Measurements from ENCODE around the gene POLR3G.

POLR3G gene

GRCh38 chr5:90551376-90551775 lies 76.7 kb downstream of the POLR3G start:
- DNase-seq (ENCODE audit: low spot score) = no peak

DNA sequence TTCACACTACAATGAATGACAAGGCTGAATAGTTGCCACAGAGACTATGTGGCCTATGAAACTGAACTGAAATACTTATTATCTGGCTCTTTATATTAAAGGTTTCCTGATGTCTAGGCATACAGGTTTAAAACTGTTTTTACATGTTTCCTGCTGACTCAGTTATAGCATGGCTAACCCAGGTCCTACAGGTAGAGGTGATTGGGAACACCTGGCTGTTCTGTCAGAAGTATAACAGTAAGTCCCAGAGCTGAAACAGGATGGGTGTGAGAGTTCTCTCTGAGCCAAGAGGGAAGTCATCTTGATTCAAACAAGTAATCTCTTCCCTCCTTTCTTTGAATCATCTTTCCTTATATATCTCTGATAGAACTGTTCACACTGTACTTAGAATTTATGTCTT lies 79.0 kb downstream of the POLR3G start:
- no peak for DNase-seq (ENCODE audit: low spot score)

- no peak for DNase-seq (ENCODE audit: low spot score)
Observed at GRCh38 chr5:90554358-90555006, 79.8 kb downstream of the POLR3G start.

DNA sequence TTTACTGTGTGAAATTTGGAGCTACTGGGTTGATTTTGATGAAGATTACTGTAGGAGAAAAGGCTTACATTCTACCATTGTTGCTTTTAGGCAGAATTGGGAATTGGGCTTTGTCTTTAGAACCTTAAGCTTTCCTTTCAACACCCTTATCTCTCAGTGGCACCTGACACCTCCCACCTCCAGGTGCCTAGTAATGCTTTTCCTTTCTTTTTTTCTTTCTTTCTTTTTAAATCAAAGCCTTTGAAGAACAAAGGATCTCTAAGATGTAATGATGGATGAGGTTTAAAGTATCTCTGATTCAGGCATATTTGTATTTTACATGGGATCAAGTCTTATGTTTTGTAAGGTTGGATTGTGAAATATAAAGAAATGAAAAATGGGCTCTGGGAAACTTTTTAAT lies 81.0 kb downstream of the POLR3G start:
- no peak for DNase-seq (ENCODE audit: low spot score)

GRCh38 chr5:90557391-90557790 lies 82.7 kb downstream of the POLR3G start:
- peak; percentile 21 for DNase-seq (ENCODE audit: low spot score)

GRCh38 chr5:90557871-90558270 lies 83.2 kb downstream of the POLR3G start:
- no peak for DNase-seq (ENCODE audit: low spot score)

DNA sequence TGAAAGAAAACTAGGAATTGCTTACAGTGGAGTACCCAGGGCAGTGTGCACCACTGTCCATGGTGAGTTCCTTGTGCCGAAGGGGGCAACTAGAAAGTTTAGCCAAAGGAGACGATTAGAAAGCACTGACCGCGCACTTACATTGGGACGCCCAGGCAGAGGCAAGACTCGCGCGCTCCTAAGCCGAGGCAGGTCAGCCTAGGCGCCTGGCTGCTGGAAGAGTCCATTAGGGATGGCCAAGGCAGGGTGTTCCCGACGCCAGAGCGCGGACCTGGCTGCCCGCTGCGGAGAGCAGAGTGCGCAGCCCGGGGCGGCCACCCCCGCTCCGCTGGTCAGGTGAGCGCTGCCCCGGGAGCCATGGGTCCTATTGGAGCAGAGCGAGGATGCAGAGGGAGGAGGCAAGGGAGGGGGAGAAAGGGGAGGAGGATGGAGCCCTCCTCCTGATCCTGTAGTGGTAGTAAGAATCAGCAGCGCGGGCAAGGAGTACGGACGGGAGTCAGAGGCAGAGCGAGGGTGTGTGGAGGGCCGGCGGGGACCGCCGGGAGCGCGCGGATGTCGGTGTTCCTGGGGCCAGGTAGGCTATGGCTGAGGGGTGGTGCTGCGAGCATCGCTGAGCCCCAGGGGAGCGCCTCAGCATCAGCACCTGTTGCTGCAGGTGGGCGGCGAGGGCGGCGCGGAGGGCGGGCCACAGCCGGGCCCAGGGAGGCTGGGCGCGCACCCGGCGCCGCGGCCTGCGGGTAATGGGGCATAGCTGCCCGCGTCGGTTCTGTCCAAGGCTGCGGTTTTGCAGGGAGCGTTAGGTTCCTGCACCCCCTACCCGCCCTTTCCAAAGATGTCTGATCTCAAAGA lies 83.9 kb downstream of the POLR3G start, which contains the start of gene ADGRV1:
Gene ADGRV1, plus strand, starts transcription at position 454 of the 849 bp plus-strand sequence. Its CDS starts 99 bp downstream, at position 553.
- DNase-seq (ENCODE audit: low spot score) = peak; percentile 92

DNA sequence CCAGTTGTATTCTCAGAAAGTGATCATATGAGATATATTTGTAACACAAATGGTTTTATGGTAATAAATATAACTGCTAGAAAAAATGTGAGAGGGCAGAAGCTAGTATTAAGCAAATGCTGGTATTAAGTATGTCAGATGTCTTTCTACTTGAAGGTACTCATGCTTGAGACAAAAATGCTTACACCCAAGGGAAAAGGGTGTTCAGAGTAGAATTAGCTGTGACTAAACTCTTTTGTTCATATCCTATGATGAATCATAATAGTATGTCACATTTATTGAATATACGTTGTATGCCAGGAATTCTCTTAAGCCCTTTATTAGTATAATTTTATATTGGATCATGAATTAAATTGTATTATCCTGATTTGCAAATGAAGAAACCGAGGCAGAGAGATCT lies 86.1 kb downstream of the POLR3G start:
- DNase-seq (ENCODE audit: low spot score) = no peak

DNA sequence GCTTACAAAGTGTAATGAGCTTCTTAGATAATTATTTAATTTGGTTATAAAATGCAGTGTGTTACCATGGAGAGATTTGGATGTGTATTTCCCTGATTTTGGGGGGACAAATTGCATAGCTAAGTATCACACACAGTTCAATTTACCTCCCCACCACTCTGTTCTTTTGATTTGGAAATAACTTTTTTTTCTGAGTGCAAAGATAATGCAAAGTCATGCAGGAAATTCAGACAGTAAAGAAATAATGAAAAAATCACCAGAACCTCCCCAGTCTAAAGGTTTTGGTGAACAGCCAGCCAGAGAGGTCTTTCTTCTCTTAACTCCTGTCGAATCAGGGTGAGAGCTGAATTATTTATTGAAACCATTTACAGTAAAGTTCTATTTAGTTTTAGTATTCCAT lies 87.1 kb downstream of the POLR3G start:
- no peak for DNase-seq (ENCODE audit: low spot score)

DNA sequence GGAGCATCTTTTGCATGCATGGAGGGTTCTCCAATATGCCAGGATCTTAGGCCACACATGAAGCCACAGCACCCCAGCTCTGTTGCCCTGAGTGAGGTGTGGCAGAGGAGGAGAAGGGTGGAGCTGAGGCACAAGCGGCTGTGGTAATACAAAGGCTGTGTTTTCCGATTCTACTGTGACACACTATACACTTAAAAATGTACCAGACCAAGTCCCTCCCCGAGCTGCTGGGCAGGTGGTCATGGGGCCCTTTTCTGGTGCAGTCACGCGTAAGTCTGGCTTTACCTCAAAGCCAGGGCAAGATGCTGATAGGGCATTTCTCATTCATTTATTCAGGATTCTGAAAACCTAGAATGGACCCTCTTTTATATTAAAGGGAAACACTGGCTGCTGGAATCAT lies 87.7 kb downstream of the POLR3G start:
- no peak for DNase-seq (ENCODE audit: low spot score)

DNA sequence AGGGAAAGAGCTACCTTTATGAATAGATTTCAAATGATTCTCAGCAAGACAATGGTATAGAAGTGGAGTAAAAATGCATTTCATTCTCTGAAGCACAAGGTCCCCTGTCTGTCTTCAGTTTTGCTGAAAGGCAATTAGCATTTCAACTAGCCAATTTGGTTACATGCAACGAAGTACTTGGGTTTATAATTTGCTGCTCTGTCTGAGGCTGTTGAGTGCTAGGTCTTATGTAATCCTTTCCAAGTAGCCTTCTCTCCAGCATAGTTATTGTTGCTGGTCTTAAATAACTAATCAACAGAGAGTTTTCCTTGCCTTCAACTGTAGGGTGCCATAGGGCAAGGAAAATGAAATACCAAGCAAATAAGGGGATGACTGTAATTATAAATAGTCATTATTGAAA lies 88.4 kb downstream of the POLR3G start:
- no peak for DNase-seq (ENCODE audit: low spot score)

All from cerebellar cortex (tissue), 1 donor.